ENCODE data around the gene IGF2BP1. TPM values are rescaled to one million over a fixed set of nuclear protein-coding genes. Genes with fewer than 3 reads are reported as not detected.

The IGF2BP1 gene
- total RNA-seq, 2 donors from 2014 or later: 0.96 TPM; not detected in 1

GRCh38 chr17:49018116-49018612 lies 21.0 kb downstream of the IGF2BP1 start:
- intact Hi-C loops (cut with DNase I): loop anchor here (10.0 kb wide), 1 partner anchor 57 kb away; no protein-coding TSS in a partner anchor
- peaks cover 5% of the 10 kb centered on the region for H3K4me1 ChIP-seq
- no peak overlapping the region for H3K27ac ChIP-seq
- H3K9me3 ChIP-seq: no peaks in the 10 kb centered on the region
- no peak for TF ChIP-seq CTCF (IDR thresholded peaks at IDR 0.05)
- DNase-seq: no peak
- no peak overlapping the region for H3K9ac ChIP-seq (ENCODE audit: low read depth in 2 of 2, low read length in 2 of 2)
- H3K4me3 ChIP-seq: no peak overlapping the region
- H3K36me3 ChIP-seq: no peaks in the 10 kb centered on the region
- peaks cover 31% of the 10 kb centered on the region for H3K27me3 ChIP-seq

GRCh38 chr17:49018748-49019147 lies 21.6 kb downstream of the IGF2BP1 start:
- H3K27ac ChIP-seq: no peak overlapping the region
- no peak overlapping the region for H3K9ac ChIP-seq (ENCODE audit: low read depth in 2 of 2, low read length in 2 of 2)
- no peak for TF ChIP-seq CTCF (IDR thresholded peaks at IDR 0.05)
- H3K27me3 ChIP-seq: peaks cover 25% of the 10 kb centered on the region
- no peak overlapping the region for H3K4me3 ChIP-seq
- intact Hi-C loops (cut with DNase I): loop anchor here (10.0 kb wide), 1 partner anchor 56 kb away; no protein-coding TSS in a partner anchor
- H3K36me3 ChIP-seq: no peaks in the 10 kb centered on the region
- peaks cover under 1% of the 10 kb centered on the region for H3K4me1 ChIP-seq
- H3K9me3 ChIP-seq: no peaks in the 10 kb centered on the region
- no peak for DNase-seq

GRCh38 chr17:49020609-49021008 lies 23.4 kb downstream of the IGF2BP1 start:
- Histone ChIP-seq H3K36me3 (no peaks in the 10 kb centered on the region), H3K27ac (no peak overlapping the region), H3K4me3 (no peak overlapping the region), H3K27me3 (peaks cover 8% of the 10 kb centered on the region), H3K9ac (ENCODE audit: low read depth in 2 of 2, low read length in 2 of 2) (no peak overlapping the region), H3K9me3 (no peaks in the 10 kb centered on the region), H3K4me1 (no peaks in the 10 kb centered on the region)
- intact Hi-C loops (cut with DNase I): no loop called here
- DNase-seq: no peak
- no peak for TF ChIP-seq CTCF (IDR thresholded peaks at IDR 0.05)

- Histone ChIP-seq H3K4me3 (no peak overlapping the region), H3K4me1 (no peaks in the 10 kb centered on the region), H3K36me3 (no peaks in the 10 kb centered on the region), H3K9me3 (no peaks in the 10 kb centered on the region), H3K27me3 (peaks cover 2% of the 10 kb centered on the region), H3K27ac (no peak overlapping the region), H3K9ac (ENCODE audit: low read depth in 2 of 2, low read length in 2 of 2) (no peak overlapping the region)
- TF ChIP-seq CTCF (IDR thresholded peaks at IDR 0.05): no peak
- no peak for DNase-seq
- intact Hi-C loops (cut with DNase I): no loop called here
Observed at GRCh38 chr17:49021095-49021767, 24.0 kb downstream of the IGF2BP1 start.

- intact Hi-C loops (cut with DNase I): no loop called here
- no peaks in the 10 kb centered on the region for H3K9me3 ChIP-seq
Observed at GRCh38 chr17:49021768-49022103, 24.6 kb downstream of the IGF2BP1 start.

More at GRCh38 chr17:49021768-49022103, 24.6 kb downstream of the IGF2BP1 start:
- Histone ChIP-seq H3K4me1 (no peaks in the 10 kb centered on the region), H3K4me3 (no peak overlapping the region), H3K27ac (no peak overlapping the region), H3K9ac (ENCODE audit: low read depth in 2 of 2, low read length in 2 of 2) (no peak overlapping the region), H3K27me3 (no peaks in the 10 kb centered on the region), H3K36me3 (no peaks in the 10 kb centered on the region)
- no peak for DNase-seq
- TF ChIP-seq CTCF (IDR thresholded peaks at IDR 0.05): no peak
